ENCODE results near the gene RGS17. TPM values are rescaled to one million over a fixed set of nuclear protein-coding genes. Genes with fewer than 3 reads are reported as not detected.

The RGS17 gene
- total and polyA plus RNA-seq, 2 of the 13 experiments (the other 11 are each of a cell fraction or from before 2014, with no cell fraction given), result 0.04 TPM; not detected in 1

GRCh38 chr6:153104220-153104619, 26.9 kb downstream of the RGS17 start:
- TF ChIP-seq, protein P1, sequence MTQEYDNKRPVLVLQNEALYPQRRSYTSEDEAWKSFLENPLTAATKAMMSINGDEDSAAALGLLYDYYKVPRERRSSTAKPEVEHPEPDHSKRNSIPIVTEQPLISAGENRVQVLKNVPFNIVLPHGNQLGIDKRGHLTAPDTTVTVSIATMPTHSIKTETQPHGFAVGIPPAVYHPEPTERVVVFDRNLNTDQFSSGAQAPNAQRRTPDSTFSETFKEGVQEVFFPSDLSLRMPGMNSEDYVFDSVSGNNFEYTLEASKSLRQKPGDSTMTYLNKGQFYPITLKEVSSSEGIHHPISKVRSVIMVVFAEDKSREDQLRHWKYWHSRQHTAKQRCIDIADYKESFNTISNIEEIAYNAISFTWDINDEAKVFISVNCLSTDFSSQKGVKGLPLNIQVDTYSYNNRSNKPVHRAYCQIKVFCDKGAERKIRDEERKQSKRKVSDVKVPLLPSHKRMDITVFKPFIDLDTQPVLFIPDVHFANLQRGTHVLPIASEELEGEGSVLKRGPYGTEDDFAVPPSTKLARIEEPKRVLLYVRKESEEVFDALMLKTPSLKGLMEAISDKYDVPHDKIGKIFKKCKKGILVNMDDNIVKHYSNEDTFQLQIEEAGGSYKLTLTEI (CRISPR knock-in tag; conservative IDR thresholded peaks at IDR 0.05), result no peak
- H3K36me3 ChIP-seq (replicated peaks in 1 of 2; ENCODE audit: control insufficient read depth in 1 of 2, insufficient read depth in 2 of 2, low read length in 2 of 2), result no peaks in the 10 kb centered on the region
- ChIA-PET POLR2A (no interaction called here), CTCF (ENCODE audit: low intra/inter-chr PET ratio, low total read pairs) (no interaction called here)
- no peaks in the 10 kb centered on the region for H3K79me2 ChIP-seq (ENCODE audit: insufficient read depth, low read length)
- no peaks in the 10 kb centered on the region for H3K9me3 ChIP-seq (ENCODE audit: low read length)
- H3K4me3 ChIP-seq (replicated peaks in 1 of 3; ENCODE audit: insufficient read depth in 1 of 3, low read depth in 2 of 3, low read length in 3 of 3), result no peak overlapping the region
- no peak for DNase-seq (ENCODE audit: low spot score)
- no peak for ATAC-seq
- H3K9ac ChIP-seq (ENCODE audit: insufficient read depth, low read depth, low read length), result no peak overlapping the region
- H3K27ac ChIP-seq (ENCODE audit: extremely low read length, insufficient read depth, low read length), result no peak overlapping the region
- no peak overlapping the region for H3K4me2 ChIP-seq (ENCODE audit: low read depth, low read length)
- in situ Hi-C loops (cut with HindIII; ENCODE audit: extremely low pct_ligation_motif_present, low pct_unique_long_range_greater_than_20kb) (no loop called here), intact Hi-C loops (cut with micrococcal nuclease; ENCODE audit: unreplicated experiment) (no loop called here)
- BruUV-seq (replicated peaks), result no TSS peak
- H3K4me1 ChIP-seq (ENCODE audit: insufficient read depth, low read length), result no peaks in the 10 kb centered on the region
- H4K20me1 ChIP-seq (ENCODE audit: insufficient read depth, low read length), result no peaks in the 10 kb centered on the region
- FAIRE-seq, result no peak
- no peak overlapping the region for H2AFZ ChIP-seq (ENCODE audit: low read length)
- H3K27me3 ChIP-seq (ENCODE audit: control insufficient read depth in 1 of 2, insufficient read depth in 2 of 2, low read length in 2 of 2), result no peaks in the 10 kb centered on the region
- 2% methylated on average over 4 of the region's 4 CpGs for WGBS (ENCODE audit: low lambda C conversion rate)

GRCh38 chr6:153103319-153103655, 27.8 kb downstream of the RGS17 start:
- intact Hi-C loops (cut with micrococcal nuclease; ENCODE audit: unreplicated experiment), result no loop called here
- WGBS (ENCODE audit: low lambda C conversion rate), result 12% methylated on average over 6 of the region's 6 CpGs
- no peaks in the 10 kb centered on the region for H3K9me3 ChIP-seq (ENCODE audit: low read length)
- H3K27me3 ChIP-seq (ENCODE audit: control insufficient read depth in 1 of 2, insufficient read depth in 2 of 2, low read length in 2 of 2), result no peaks in the 10 kb centered on the region
- H3K4me1 ChIP-seq (ENCODE audit: insufficient read depth, low read length), result no peaks in the 10 kb centered on the region
- DNase-seq (ENCODE audit: low spot score) (no peak), ATAC-seq (no peak), FAIRE-seq (no peak)
- H3K4me2 ChIP-seq (ENCODE audit: low read depth, low read length), result no peak overlapping the region
- no peaks in the 10 kb centered on the region for H3K36me3 ChIP-seq (replicated peaks in 1 of 2; ENCODE audit: control insufficient read depth in 1 of 2, insufficient read depth in 2 of 2, low read length in 2 of 2)
- in situ Hi-C loops (cut with HindIII; ENCODE audit: extremely low pct_ligation_motif_present, low pct_unique_long_range_greater_than_20kb), result no loop called here
- POLR2A ChIA-PET, result no interaction called here
- CTCF ChIA-PET (ENCODE audit: low intra/inter-chr PET ratio, low total read pairs), result no interaction called here
- H3K27ac ChIP-seq (ENCODE audit: extremely low read length, insufficient read depth, low read length), result no peak overlapping the region
- H3K79me2 ChIP-seq (ENCODE audit: insufficient read depth, low read length), result no peaks in the 10 kb centered on the region
- H3K9ac ChIP-seq (ENCODE audit: insufficient read depth, low read depth, low read length), result no peak overlapping the region
- no peak overlapping the region for H3K4me3 ChIP-seq (replicated peaks in 1 of 3; ENCODE audit: insufficient read depth in 1 of 3, low read depth in 2 of 3, low read length in 3 of 3)
- TF ChIP-seq TBX2 (CRISPR knock-in tag; IDR thresholded peaks at IDR 0.05; ENCODE audit: borderline replicate concordance), result no peak
- TF ChIP-seq KLF16 (CRISPR knock-in tag; IDR thresholded peaks at IDR 0.05), result no peak
- TF ChIP-seq HIVEP1 (CRISPR knock-in tag; IDR thresholded peaks at IDR 0.05), result no peak
- no peak for TF ChIP-seq FOXP1 (IDR thresholded peaks at IDR 0.05)
- TF ChIP-seq FOXP1 (CRISPR knock-in tag; IDR thresholded peaks at IDR 0.05), result no peak
- TF ChIP-seq SIX1 (CRISPR knock-in tag; IDR thresholded peaks at IDR 0.05; ENCODE audit: borderline replicate concordance), result no peak
- TF ChIP-seq FOXK2 (IDR thresholded peaks at IDR 0.05), result no peak
- no peak for TF ChIP-seq ZNF768 (CRISPR knock-in tag; IDR thresholded peaks at IDR 0.05)
- TF ChIP-seq, protein P2, sequence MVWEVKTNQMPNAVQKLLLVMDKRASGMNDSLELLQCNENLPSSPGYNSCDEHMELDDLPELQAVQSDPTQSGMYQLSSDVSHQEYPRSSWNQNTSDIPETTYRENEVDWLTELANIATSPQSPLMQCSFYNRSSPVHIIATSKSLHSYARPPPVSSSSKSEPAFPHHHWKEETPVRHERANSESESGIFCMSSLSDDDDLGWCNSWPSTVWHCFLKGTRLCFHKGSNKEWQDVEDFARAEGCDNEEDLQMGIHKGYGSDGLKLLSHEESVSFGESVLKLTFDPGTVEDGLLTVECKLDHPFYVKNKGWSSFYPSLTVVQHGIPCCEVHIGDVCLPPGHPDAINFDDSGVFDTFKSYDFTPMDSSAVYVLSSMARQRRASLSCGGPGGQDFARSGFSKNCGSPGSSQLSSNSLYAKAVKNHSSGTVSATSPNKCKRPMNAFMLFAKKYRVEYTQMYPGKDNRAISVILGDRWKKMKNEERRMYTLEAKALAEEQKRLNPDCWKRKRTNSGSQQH (CRISPR knock-in tag; IDR thresholded peaks at IDR 0.05; ENCODE audit: low read depth), result no peak
- no peak for TF ChIP-seq NRL (CRISPR knock-in tag; IDR thresholded peaks at IDR 0.05; ENCODE audit: borderline replicate concordance)
- TF ChIP-seq FOXC1 (CRISPR knock-in tag; IDR thresholded peaks at IDR 0.05; ENCODE audit: borderline replicate concordance), result no peak
- no peak for TF ChIP-seq ZBTB21 (CRISPR knock-in tag; IDR thresholded peaks at IDR 0.05)
- TF ChIP-seq SP5 (CRISPR knock-in tag; IDR thresholded peaks at IDR 0.05; ENCODE audit: borderline replicate concordance, low read depth), result no peak
- TF ChIP-seq MLLT10 (CRISPR knock-in tag; IDR thresholded peaks at IDR 0.05), result no peak
- H4K20me1 ChIP-seq (ENCODE audit: insufficient read depth, low read length), result no peaks in the 10 kb centered on the region
- no peak overlapping the region for H2AFZ ChIP-seq (ENCODE audit: low read length)
- BruUV-seq (replicated peaks), result no TSS peak
